ENCODE measurements around the gene TMEM253.

Gene TMEM253

DNA sequence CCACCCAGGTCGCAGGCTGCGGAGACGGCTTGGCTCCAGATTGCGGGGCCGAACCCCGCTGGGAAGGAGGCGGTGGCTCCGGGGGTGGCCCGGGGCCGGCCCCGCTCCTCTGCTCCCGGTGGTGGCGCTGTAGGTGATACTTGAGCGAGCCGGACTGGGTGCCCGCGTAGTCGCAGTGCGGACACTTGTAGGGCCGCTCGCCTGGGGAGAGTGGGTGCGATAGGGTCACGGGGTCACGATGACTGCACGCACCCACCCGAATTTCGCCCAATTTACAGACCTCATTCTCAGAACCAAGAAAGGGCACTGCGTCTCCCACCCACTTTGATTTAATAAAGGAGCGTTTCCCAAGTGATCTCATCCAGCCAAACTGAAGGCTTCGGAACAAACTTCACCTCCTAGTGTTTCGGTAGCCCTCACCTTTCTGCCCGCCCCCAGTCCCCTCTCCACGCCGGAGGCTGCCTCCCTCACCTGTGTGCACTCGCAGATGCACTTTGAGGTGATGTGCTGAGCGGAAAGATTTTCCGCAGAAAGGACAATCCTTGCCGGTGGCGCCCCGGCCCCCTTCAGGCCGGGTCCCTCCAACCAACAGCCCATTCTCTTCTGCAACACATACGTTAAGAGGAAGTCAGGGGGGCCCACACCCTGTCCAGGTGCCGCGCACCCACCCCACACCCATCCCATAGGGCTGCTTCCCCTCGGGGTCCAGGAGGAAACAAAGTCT, 9.8 kb upstream of the TMEM253 start:
- DNase-seq (ENCODE audit: low spot score) = no peak

DNA sequence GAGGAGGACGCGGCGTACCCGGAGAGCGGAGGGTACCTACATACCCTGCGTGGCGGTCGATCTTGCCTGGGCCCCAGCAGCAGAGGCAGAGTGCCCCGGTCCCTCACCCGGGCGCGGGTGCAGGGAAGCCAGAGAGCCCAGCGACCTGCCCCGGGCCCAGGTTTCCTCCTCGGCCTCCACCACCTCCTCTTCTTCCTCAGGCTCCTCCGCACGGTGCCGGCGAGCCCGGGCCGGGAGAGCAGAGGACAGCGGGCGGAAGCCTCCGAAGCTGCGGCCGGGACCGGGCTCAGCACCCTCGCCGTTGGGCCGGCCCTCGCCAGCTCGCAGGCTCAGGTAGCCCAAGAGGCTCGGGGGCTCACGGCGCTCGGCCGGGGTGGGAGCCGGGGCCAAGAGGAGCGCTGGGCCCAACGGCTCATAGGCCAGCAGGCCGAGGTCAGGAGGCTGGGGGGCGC, 9.0 kb upstream of the TMEM253 start:
- DNase-seq (ENCODE audit: low spot score) = no peak

DNA sequence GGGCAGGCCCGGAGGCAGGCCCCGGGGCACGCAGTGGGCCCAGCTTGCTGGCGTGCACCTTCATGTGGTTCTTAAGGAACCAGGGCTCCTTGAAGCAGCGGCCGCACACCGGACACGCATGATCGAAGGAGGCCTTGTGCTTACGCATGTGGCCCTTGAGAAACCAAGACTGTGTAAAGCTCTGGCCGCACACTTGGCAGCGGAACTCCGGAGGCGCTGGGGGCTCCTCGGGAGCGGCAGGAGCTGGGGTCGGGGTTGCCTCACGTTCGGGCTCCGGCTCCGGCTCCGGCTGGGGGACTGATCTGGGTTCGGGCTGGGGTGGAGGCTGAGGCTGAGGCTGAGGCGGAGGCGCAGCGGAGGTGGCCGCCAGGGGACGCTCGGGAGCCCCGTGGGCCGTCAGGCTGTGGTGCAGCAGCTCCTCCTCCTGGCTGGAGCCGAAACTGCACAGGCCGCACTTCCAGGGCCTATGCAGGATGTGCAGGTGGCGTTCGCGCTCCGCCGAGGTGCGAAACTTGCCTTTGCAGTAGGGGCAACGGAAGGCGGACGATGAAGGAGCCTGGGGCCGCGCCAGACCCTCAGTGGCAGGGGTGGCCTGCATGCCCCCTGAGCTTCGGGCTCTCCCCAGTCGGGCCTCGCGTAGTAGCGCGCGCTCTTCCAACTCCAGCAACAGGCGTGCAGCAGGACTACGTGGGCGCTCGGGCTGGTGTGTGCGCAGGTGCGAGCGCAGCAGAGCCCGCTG, 8.4 kb upstream of the TMEM253 start:
- DNase-seq (ENCODE audit: low spot score) = peak; percentile 80

DNA sequence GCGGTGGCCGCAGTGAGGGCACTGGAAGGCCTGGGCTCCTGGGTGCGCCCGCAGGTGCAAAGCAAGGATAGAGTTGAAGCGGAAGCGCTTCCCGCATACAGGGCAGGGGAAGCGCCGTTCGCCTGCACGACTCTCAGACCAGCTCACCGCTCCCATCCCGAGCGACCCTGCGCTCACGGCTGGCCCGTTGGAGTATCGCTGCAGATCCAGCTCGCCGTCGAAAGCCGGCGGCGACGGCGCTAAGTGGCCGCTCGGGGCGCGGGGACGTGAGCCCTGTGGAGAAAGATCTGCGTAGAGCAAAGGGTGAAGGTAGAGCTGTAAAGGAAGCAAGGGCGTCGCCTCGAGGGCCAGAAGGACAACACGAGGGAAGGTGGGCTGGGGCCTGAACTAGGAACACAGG, 7.8 kb upstream of the TMEM253 start:
- DNase-seq (ENCODE audit: low spot score) = no peak

DNA sequence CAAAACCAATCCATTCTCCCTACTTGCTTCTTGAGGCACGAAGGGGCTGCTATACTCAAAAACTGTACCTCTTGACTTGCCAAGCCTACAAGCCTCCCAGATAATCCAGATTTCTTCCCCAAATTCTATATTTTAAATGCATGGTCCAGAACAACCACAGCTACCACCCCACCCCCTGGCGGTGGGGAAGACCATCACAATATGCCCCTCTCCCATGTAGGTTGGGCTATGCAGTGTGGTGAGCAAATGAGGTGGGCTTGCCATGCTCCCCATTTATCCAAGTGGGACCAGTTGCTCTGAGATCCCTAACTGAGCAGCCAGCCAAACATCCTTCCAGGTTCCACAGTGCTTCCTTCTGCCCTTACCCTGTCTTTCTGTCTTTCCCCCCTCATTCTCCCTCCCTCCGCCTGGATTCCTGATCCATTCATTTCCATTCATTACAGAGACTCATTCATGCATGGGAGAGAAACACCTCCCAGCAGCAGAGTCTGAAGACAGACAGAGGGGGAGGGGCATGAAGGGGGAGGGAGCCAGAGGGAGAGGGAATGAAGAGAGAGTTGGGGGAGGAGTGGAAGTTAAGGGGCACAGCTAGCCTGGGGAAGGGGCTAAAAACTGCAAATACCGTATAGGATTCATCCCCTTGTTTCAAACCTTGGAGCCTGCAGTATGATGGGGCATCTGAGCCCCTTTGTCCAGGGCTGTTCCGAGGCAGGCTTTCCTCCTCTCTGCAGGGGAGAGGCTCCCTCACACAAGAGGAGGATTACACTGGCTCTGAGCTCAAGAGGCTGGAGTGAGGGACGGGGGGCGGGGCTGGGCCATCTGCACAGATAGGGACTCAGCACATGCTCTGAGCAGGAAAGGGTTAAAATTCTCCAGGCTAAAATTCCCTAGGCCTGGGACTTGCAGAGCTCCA, 6.8 kb upstream of the TMEM253 start:
- peak; percentile 88 for DNase-seq (ENCODE audit: low spot score)

DNA sequence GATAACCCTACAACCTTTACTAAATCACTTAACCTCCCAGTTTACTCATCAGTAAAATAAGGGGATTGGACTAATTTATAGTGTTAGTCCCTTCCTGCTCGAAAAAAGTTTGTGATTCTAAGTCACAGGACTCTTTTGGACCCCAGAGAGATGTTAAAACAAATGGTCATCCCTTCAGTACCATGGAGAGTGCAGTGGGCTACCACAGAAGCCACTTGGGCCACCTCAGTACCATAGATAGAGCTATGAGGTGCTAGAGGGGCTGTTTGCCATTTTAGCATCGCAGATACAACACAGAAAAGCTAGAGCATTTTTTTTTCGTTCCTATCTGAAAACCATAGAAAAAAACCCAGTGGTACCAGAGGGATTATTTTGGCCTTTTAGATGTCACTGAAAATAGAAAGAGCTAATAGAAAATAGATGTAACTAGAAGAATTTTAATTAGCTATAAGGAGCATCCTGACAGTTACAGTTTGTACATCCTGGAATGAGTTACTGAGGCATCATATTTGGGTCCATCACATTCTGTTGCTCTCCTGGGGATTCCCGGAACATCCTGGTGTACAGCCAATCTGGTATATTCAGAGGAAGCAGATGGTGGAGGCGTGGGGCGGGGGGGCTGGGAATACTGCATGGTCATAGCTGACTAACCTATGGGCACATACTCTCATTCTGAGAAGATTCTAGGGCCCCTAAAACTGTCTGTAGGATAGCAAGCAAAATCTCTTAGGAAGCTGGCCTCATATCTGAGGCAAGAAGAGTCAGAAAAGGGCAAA, 5.2 kb upstream of the TMEM253 start:
- peak; percentile 55 for DNase-seq (ENCODE audit: low spot score)

- DNase-seq (ENCODE audit: low spot score) = no peak
Measured at GRCh38 chr14:21096438-21096837, 4.4 kb upstream of the TMEM253 start.

DNA sequence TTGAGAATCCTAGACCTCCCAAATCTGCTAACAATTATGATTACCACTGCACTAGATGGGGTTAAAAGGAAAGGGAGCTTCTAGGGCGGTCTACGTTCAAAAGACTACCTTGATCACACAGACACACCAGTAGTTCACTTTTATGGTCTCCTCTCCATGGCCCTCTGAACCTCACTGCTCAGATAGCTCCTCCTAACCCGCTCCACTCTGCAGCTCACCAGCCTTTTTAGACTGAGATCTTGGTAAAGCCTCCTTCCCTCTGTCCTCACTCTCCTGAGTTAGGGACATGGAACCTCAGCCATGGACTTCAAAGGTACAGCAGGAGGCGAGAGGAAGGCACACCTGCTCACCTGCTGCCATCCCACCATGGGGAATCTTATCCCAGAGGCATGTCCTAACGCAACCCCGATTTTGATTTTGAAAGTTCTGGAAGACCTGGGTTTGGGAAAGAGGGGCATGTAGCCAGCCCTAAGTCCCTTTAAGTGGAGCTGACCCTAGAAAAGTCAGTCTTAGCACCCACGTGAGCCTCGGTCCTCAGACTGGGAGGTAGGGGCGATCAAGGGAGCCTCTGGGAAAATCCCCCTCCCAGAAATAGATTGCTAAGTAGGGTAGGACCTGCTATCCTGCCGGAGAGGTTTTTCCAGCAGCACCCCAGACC, 3.8 kb upstream of the TMEM253 start:
- no peak for DNase-seq (ENCODE audit: low spot score)

DNA sequence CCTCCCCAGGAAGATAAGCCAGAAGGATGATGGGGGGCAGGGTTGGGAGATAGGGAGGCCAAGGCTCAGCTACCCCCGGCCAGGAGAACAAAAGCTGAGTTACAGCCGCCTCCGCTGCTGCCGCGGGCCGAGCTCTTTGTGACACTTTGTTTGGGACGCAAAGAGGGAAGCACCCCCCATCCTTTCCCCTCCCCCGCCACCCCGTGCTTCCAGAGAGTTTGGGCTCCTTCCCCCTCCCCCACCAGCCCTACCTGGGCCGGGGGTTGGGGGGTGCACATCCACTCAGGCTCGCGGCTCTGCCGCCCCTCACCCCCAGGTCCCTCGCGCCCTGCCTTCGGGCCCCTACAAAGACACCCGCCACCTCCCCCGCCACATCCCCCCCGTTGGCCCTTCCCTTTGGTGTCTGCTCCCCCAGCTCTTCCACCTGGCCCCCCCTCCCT, 3.2 kb upstream of the TMEM253 start:
- DNase-seq (ENCODE audit: low spot score) = no peak

DNA sequence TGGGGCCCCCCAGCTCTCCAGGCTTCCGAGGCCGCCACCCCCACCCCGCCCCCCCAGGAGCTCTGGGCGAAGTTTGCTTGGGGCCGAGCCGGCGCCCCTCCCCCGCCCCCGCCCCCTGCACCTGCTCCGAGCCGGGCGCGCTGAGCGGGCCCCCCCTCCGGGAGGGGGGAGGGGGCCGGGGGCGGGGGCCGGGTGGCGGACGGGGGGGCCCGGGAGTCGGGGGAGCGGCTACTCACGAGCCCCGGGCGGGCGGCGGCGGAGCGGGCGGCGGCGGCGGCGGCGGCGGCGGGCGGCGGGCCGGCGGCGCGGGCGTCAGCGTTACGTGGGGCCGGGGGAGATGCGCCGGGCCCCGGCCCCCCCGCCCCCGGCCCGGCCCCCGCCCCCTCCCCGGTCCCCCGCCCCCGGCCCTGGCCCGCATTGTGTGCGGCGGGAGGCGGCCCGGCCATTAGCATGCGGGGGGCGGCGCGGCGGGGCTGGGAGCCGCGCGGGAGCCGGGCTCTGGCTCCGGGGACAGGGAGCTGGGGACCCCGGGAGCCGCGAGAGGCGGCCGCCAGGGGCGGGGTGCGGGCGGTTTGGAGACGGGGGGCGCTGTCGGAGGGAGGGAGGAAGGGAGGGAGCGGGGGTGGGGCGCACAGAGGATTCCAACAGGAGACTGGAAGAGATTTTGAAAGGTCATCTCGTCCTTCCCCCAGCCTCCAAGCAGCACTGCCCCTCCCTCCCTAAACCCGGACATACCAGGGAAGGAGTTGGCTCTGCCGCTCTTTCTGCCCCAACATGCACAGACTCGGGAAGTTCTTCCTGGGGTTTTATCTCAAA, 2.6 kb upstream of the TMEM253 start, which contains the start of gene ZNF219:
Gene ZNF219, minus strand, starts transcription at position 580 of the 816 bp plus-strand sequence. CDS start 5,064 bp downstream, outside the sequence.
- peak; percentile 58 for DNase-seq (ENCODE audit: low spot score)

GRCh38 chr14:21098892-21099595, 1.8 kb upstream of the TMEM253 start:
- no peak for DNase-seq (ENCODE audit: low spot score)

DNA sequence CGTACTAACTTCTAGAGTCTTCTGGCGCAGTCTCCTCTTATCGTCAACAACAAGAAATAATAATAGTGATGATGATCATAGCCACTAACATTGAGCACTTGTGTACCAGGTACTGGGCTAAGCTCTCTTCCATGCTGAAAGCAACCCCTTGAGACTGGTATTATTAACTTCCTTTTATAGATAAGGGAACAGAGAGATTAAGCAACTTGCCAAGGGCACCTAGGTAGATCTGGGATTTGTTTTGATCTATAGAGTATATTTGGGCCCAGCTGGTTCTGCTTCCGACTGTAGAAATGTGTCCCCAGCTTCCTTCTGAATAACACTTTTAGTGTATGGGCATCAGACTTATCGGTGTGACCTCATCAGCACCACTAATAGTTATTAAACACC, 1.3 kb upstream of the TMEM253 start:
- DNase-seq (ENCODE audit: low spot score) = no peak

DNA sequence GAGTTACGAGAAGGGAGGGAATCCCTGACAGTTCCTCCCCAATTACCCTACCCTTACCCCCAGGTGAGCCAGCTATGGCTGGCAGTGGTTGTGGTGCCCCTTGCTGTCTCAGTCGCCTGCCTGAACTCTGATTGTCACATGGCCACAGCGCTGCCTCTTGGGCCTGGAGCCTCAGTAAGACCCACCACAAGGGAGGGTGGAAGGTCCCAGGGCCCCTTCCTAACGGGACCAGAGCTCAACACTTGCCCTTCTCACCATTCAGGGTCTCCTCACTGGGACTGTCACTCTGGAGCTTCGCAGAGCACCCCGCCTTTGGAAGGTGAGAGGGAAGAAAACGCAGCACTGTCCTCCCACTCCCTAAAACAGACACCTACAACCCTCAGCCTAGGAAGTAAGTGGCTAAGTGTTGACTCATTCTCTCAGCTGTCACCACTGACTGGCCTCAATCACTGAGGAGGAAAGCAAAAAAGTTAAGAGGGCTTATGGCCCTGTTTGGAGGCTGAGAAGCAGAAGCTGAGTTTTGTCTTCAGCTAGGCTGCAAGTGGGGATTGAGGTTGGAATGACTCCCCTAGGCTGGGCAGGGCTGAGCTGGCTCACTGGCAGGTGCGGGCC, 1.0 kb downstream of the TMEM253 start:
- peak; percentile 67 for DNase-seq (ENCODE audit: low spot score)

DNA sequence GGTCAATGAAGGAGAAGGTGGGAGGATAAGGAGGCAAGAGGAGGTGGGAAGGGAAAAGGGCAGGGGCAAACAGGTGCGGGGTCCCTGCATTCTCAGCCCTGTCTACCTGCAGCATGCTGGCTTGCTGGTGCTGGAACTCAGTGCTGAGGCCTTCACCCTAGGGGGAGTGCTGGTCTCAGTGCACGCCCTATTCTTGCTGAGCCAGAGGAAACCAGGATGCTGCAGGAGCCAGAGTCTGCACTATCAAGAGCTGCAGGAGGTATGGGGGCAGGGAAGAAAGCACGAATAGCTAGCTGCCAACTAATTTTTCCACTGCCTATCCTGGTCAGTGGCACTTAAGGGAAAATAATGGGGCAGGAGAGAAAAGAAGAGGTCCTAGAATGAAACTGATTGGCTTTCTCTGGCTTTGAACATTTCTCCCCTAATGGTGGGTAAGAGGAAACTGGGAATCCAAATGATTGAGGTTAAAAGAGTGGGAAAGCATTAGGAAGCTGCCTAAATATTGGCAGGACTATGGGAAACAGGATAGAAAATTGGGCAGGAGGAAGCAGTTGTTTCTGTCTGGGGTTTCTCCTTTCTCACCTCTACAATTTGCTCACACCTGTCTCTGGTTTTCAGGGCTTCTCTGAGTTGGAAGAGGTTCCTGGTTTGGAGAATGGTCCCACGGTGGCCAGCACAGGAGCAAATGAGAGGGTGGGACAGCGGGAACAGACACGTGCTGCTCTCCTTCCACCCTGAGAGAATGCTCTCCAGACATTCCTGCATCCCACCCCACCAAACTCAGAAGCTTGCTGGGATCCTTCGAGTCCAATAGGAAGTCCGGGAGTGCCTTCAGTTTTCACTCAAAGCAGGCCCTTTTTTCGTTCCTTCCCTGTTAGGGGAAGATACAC, 1.9 kb downstream of the TMEM253 start:
- DNase-seq (ENCODE audit: low spot score) = peak; percentile 35

DNA sequence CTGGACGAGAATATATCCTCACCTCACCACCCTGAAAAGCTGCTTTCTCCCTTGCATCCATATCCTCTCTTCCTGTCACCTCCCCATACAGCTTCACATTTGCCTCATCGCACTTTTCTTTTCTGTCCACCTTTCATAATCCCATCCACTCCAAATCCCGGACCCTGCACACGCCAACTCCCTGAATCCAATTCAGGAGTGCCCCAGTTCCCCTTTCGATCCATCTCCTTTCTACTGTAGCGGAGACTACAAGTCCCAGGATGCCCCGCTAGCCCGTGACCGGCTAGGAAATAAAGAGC, 2.5 kb downstream of the TMEM253 start:
- DNase-seq (ENCODE audit: low spot score) = no peak

GRCh38 chr14:21103710-21104447, 3.0 kb downstream of the TMEM253 start:
- DNase-seq (ENCODE audit: low spot score) = peak; percentile 95

- peak; percentile 86 for DNase-seq (ENCODE audit: low spot score)
Measured at GRCh38 chr14:21104448-21105060, 3.7 kb downstream of the TMEM253 start.

Data from kidney tubule cell (primary cell).